HCT116 (cell line): ENCODE results near the gene COL5A1. TPM values are rescaled to one million over a fixed set of nuclear protein-coding genes. Genes with fewer than 3 reads are reported as not detected.
A peak's percentile ranks its signal among the peaks of the same experiment; 100 is the strongest.

ENCODE experiments used
- ATAC-seq: fragments of 200-7000 bp; cut with Tn5 transposase; 2 replicates; pipeline ENCODE4 v1.9.1; 2020; ENCODE audit warnings: mild to moderate bottlenecking, moderate library complexity
- BruUV-seq: library from RNA; stranded (reverse); fragments of 400-500 nt; replicated peaks from 2 replicates; lab custom pipeline; 2021; lab: Mats Ljungman, UMichigan
- CTCF ChIA-PET: fragments of 300-600 bp; sonication (Branson Sonifier 250); formaldehyde crosslinking; loops from one replicate; lab custom pipeline; 2021; ENCODE audit warnings: antibody characterized with exemption; lab: Charles Lee
- POLR2A ChIA-PET: fragments of 300-600, 350-600 bp; sonication (Branson Sonifier 250); formaldehyde crosslinking; loops from one replicate; lab custom pipeline; 2021; ENCODE audit warnings: antibody characterized with exemption; lab: Charles Lee
- RAD21 ChIA-PET, 2 experiments: fragments of 300-600 bp; sonication (Branson Sonifier 250); formaldehyde crosslinking; loops; one replicate each; lab custom pipeline; 2023; ENCODE audit warnings: low total read pairs in 2 of 2; ENCODE audit not compliant: uncharacterized antibody in 2 of 2, unreplicated experiment in 2 of 2, low non-redundant PET in 1 of 2; lab: Charles Lee
- DNase-seq: peaks from one replicate; pipeline ENCODE4 v3.0.0-alpha.2; 2010; ENCODE audit warnings: low read depth, low spot score
- H2AFZ ChIP-seq: fragments of 200-600 bp; shearing (Covaris generic), sonication (generic); 2 replicates; pipeline ENCODE4 v1.6.1; 2017; ENCODE audit warnings: low read depth, mixed run types, mixed read lengths, antibody characterized with exemption, low read length; ENCODE audit not compliant: poor library complexity, severe bottlenecking
- H3K27ac ChIP-seq: 2 replicates; pipeline ENCODE4 v1.5.1; 2012; ENCODE audit warnings: low read depth, low read length
- H3K27me3 ChIP-seq: fragments of 200-600 bp; sonication (generic); 2 replicates; pipeline ENCODE4 v1.6.1; 2016; ENCODE audit warnings: mixed run types, low read length, mixed read lengths; ENCODE audit not compliant: insufficient read depth
- H3K36me3 ChIP-seq, 2 experiments: fragments of 200-500 bp in 1 of 2; fragments of 200-600 bp in 1 of 2; sonication (Bioruptor generic) in 1 of 2; sonication (generic) in 1 of 2; 2 replicates each; pipeline versions ENCODE4 v1.5.1 to v1.6.1; 2014 to 2016; ENCODE audit warnings: low read length in 2 of 2, inconsistent platforms in 1 of 2, mixed read lengths in 1 of 2, mixed run types in 1 of 2; ENCODE audit not compliant: insufficient read depth in 2 of 2, control insufficient read depth in 1 of 2
- H3K4me1 ChIP-seq, 2 experiments: fragments of 200-600 bp in 1 of 2; sonication (generic) in 1 of 2; 2 replicates each; pipeline versions ENCODE4 v1.5.1 to v1.6.1; 2012 to 2017; ENCODE audit warnings: low read length in 2 of 2, inconsistent platforms in 1 of 2, mild to moderate bottlenecking in 1 of 2, mixed read lengths in 1 of 2, mixed run types in 1 of 2, moderate library complexity in 1 of 2; ENCODE audit not compliant: insufficient read depth in 2 of 2, control insufficient read depth in 1 of 2
- H3K4me2 ChIP-seq: fragments of 200-600 bp; sonication (generic); 2 replicates; pipeline ENCODE4 v1.6.1; 2017; ENCODE audit warnings: mixed run types, low read length, mixed read lengths
- H3K4me3 ChIP-seq, 2 experiments: fragments of 200-600 bp in 1 of 2; sonication (generic) in 1 of 2; replicated peaks in 1 of 2; 2 replicates each; pipeline ENCODE4 v1.5.1; 2011 to 2016; ENCODE audit warnings: low read length in 2 of 2, control low read depth in 1 of 2, low read depth in 1 of 2, mild to moderate bottlenecking in 1 of 2, mixed read lengths in 1 of 2, mixed run types in 1 of 2
- H3K79me2 ChIP-seq: fragments of 200-600 bp; sonication (generic); 2 replicates; pipeline ENCODE4 v1.6.1; 2017; ENCODE audit warnings: mild to moderate bottlenecking, mixed run types, low read length, moderate library complexity, mixed read lengths; ENCODE audit not compliant: insufficient read depth
- H3K9ac ChIP-seq: fragments of 200-600 bp; sonication (generic); 2 replicates; pipeline ENCODE4 v1.6.1; 2016; ENCODE audit warnings: low read length, mixed read lengths
- H3K9me2 ChIP-seq: fragments of 200-600 bp; sonication (generic), shearing (Covaris generic); 2 replicates; pipeline ENCODE4 v1.6.1; 2017; ENCODE audit warnings: mixed run types, mild to moderate bottlenecking, moderate library complexity; ENCODE audit not compliant: insufficient read depth
- H3K9me3 ChIP-seq, 2 experiments: fragments of 200-500 bp in 1 of 2; fragments of 200-600 bp in 1 of 2; sonication (Bioruptor generic) in 1 of 2; sonication (generic) in 1 of 2; 2 replicates each; pipeline ENCODE4 v1.6.1; 2014 to 2017; ENCODE audit warnings: low read length in 2 of 2, mixed read lengths in 2 of 2, inconsistent platforms in 1 of 2, low read depth in 1 of 2, mild to moderate bottlenecking in 1 of 2, mixed run types in 1 of 2, moderate library complexity in 1 of 2; ENCODE audit not compliant: control insufficient read depth in 1 of 2, insufficient read depth in 1 of 2
- H4K20me1 ChIP-seq: fragments of 200-600 bp; sonication (generic), shearing (Covaris generic); 2 replicates; pipeline ENCODE4 v1.6.1; 2017; ENCODE audit warnings: mixed run types, mild to moderate bottlenecking, moderate library complexity; ENCODE audit not compliant: insufficient read depth
- CTCF ChIP-seq, 3 experiments: fragments of 200-600 bp in 1 of 3; sonication (generic) in 1 of 3; IDR thresholded peaks in 2 of 3; conservative IDR thresholded peaks in 1 of 3; 2 replicates each; pipeline ENCODE4 v1.5.1; 2012 to 2017; ENCODE audit warnings: low read depth in 2 of 3, low read length in 2 of 3, antibody characterized with exemption in 1 of 3, borderline replicate concordance in 1 of 3, control low read depth in 1 of 3, mild to moderate bottlenecking in 1 of 3, mixed read lengths in 1 of 3, mixed run types in 1 of 3, moderate library complexity in 1 of 3; ENCODE audit not compliant: insufficient read depth in 1 of 3
- intact Hi-C: fragments of 100-400 bp; cut with micrococcal nuclease; formaldehyde crosslinking; loops from 2 replicates; pipeline ENCODE4 v1.10.0; 2022
- total RNA-seq: library from RNA; stranded (reverse); gene quantifications from one replicate; pipeline ENCODE4 v1.2.1, GENCODE V29; 2021; ENCODE audit not compliant: unreplicated experiment
- TF ChIP-seq, protein P1 (sequence below): IDR thresholded peaks from 2 replicates; pipeline ENCODE4 v1.6.1; 2012; ENCODE audit warnings: low read depth

Gene COL5A1
- total RNA-seq, 1 experiment from 2014 or later: 0.30 TPM

DNA sequence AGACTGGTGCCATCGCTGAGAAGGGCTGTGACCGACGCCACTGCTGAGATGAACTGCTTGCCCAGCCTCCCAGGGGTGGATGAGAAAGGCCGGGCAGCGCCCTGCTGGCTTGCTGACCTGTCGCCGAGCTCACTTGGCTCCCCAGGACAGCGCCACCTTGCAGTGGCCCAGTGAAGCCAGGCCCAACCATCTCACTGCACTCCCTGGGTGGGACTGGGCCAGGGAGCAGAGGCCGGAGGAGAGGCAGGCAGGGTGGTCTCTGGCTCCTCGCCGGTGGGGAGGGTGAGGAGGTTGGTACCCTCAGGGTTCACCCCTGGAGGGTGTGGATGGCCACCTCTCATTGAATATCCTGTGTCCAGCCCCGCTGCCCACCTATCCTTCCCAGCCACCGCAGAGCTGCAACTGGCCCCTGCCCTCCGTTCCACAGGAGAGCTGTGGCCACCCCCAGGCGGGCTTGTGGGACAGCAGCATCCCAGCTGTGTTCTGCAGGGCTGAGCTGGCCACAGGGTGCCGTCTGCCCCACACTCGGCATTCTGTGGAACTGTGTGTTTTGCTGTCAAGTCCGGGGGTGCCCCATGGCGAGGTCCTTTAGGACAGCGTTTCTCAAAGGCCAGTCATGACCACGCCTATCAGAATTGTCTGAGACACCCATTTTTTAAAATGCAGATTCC, 198.0 kb downstream of the COL5A1 start:
- ATAC-seq (peak; percentile 78), DNase-seq (no peak)
- CTCF ChIA-PET: no interaction called here
- Histone ChIP-seq H4K20me1 (no peaks in the 10 kb centered on the region), H3K4me1 (peaks cover 0 to 7% of the 10 kb centered on the region in 2 experiments; a peak in 2 of 4 replicates), H3K27me3 (peaks cover 13% of the 10 kb centered on the region; the same call in 1 of the 2 replicates), H3K4me2 (no peak overlapping the region), H3K9me3 (no peaks in the 10 kb centered on the region), H3K4me3 (no peak overlapping the region), H3K36me3 (no peaks in the 10 kb centered on the region), H3K9me2 (no peaks in the 10 kb centered on the region), H3K27ac (no peak overlapping the region), H3K9ac (no peak overlapping the region), H3K79me2 (no peaks in the 10 kb centered on the region), H2AFZ (no peak overlapping the region)
- RAD21 ChIA-PET: no interaction called here
- BruUV-seq: no TSS peak
- POLR2A ChIA-PET: no interaction called here
- TF ChIP-seq, protein P1, sequence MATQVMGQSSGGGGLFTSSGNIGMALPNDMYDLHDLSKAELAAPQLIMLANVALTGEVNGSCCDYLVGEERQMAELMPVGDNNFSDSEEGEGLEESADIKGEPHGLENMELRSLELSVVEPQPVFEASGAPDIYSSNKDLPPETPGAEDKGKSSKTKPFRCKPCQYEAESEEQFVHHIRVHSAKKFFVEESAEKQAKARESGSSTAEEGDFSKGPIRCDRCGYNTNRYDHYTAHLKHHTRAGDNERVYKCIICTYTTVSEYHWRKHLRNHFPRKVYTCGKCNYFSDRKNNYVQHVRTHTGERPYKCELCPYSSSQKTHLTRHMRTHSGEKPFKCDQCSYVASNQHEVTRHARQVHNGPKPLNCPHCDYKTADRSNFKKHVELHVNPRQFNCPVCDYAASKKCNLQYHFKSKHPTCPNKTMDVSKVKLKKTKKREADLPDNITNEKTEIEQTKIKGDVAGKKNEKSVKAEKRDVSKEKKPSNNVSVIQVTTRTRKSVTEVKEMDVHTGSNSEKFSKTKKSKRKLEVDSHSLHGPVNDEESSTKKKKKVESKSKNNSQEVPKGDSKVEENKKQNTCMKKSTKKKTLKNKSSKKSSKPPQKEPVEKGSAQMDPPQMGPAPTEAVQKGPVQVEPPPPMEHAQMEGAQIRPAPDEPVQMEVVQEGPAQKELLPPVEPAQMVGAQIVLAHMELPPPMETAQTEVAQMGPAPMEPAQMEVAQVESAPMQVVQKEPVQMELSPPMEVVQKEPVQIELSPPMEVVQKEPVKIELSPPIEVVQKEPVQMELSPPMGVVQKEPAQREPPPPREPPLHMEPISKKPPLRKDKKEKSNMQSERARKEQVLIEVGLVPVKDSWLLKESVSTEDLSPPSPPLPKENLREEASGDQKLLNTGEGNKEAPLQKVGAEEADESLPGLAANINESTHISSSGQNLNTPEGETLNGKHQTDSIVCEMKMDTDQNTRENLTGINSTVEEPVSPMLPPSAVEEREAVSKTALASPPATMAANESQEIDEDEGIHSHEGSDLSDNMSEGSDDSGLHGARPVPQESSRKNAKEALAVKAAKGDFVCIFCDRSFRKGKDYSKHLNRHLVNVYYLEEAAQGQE: no peak
- peak in 2 of 3 experiments; percentile 51 to 55; a peak in 4 of 6 replicates for TF ChIP-seq CTCF (IDR thresholded peaks at IDR 0.05 in 2 of 3, conservative IDR thresholded peaks at IDR 0.05 in 1 of 3; ENCODE audit: borderline replicate concordance in 1 of 3, insufficient read depth in 1 of 3, low read depth in 2 of 3, low read length in 2 of 3)
- intact Hi-C loops: no loop called here
